ENCODE measurements around the gene HOMER3.

DNA sequence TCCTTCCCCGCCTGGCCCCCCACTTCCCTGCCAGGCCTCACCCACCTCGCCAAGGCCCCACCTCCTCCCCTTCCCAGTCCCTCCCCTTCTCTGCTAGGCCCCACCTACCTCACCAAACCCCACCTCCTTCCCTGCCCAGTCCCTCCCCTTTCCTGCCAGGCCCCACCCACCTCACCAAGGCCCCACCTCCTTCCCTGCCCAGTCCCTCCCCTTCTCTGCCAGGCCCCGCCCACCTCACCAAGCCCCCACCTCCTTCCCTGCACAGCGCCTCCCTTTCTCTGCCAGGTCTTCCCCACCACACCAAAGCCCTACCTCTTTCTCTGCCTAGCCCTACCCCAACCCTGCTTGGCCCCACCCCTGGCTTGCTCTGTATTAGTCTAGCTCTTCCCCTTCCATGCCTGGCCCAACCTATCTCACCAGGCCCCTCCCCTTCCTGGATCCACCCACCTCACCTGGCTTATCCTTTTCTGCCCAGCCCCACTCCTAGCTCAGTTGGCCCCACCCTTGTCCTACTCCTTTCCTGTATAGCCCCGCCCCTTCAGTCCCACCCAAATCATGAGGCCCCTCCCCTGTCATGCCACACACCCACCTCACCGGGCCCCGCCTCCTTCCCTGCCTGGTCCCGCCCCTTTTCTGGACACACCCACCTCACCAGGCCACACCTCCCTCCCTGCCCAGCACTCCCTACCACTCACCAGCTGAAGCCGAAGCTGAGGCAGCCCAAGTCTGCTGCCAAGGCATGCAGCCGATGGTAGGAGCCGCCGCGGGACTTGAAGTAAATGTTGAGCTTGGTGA, 61.2 kb downstream of the HOMER3 start:
- TF ChIP-seq POLR2A (IDR thresholded peaks at IDR 0.05) (no peak), CTCF (IDR thresholded peaks at IDR 0.05) (no peak)
